ENCODE results near the gene PTH2R.
A peak's percentile ranks its signal among the peaks of the same experiment; 100 is the strongest.
"Not testable (repeated sequence)": the region's sequence is repeated elsewhere in the genome, so short reads cannot be mapped to it uniquely, and the experiment has no call there.

The PTH2R gene

DNA sequence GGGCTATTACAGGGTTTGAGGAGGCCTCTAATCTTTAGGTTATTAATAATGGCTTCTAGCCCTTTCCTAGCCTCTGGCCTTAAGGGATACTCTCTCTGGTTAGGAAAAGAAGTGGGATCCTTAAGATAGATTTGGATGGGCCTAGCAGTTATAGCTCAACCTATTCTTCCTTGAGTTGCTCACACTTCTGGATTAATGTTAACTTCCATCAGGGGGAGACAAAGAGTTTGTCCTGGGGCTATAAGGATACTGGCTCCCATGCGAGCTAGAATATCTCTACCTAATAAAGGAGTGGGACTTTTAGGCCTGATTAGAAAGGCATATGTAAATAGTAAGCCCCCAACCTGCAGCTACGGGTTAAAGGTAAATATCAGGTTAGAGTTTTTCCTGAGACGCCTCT lies 14.3 kb upstream of the PTH2R start:
- no peak for DNase-seq

DNA sequence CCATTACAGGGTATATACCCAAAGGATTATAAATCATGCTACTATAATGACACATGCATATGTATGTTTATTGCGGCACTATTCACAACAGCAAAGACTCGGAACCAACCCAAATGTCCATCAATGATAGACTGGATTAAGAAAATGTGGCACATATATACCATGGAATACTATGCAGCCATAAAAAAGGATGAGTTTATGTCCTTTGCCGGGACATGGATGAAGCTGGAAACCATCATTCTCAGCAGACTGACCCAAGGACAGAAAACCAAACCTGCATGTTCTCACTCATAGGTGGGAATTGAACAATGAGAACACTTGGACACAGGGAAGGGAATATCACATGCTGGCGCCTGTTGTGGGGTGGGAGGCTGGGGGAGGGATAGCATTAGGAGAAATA lies 9.8 kb upstream of the PTH2R start:
- DNase-seq: not testable (repeated sequence)

DNA sequence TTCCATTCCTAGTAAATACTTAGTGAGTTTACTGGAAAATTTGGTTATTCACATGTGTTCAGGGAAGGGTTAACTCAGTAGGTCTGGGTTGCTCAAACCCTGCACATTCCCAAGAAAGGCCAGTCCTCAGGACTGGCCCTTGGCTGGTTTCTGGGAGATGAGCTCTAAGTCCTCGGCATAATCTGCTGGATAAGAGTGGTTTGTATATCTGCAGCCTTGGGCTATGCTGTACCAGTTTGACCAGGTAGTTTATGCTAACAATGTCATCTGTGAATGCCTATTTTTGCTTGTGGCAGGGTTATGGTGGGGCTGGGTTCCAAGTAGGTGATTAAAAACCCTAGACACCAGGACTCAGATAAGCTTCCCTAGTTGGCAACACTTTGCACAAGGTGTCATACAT lies 7.4 kb upstream of the PTH2R start:
- DNase-seq: no peak

GRCh38 chr2:208407667-208408066 lies 1.1 kb downstream of the PTH2R start:
- peak in 1 of 5 donors; percentile 24 for DNase-seq

DNA sequence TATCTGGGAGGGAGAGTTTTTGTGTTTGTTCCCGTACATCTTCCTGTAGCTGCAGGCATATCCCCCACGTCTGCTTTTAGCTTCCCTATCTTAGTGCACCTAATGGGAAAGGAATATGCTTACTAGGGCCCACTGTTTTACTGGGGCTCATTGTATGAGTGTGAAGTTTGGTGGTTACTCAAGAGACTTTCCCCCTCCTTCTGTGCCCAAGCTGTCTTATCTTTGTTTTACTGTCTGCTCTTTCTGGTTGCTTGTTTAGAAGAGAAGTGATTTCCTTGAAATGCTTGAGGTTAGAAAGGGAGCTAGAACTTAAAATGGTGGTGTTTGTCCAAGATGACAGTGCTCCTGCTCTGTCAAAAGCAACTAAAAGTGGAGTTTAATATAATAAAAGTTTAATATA lies 7.3 kb downstream of the PTH2R start:
- peak in 1 of 5 donors; percentile 14 for DNase-seq

DNA sequence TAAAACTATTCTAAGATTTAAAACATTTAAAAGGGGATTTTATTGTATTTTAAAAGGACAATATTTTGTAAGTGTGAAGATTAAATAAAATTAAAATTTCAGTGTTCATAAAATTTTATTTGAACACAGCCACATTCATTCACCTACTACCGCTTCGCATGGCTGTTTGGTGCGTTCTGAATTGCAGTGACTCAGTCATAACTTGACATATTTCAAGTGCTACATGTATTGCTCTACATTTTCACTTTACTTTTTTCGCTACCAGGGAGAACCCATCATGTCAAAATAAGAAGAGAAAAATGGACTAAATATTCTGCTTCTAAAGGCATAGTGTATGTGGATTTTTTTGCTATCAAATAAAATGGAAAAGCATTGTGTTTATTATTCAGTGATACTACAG lies 8.7 kb downstream of the PTH2R start:
- peak in 1 of 5 donors; percentile 47 for DNase-seq

DNA sequence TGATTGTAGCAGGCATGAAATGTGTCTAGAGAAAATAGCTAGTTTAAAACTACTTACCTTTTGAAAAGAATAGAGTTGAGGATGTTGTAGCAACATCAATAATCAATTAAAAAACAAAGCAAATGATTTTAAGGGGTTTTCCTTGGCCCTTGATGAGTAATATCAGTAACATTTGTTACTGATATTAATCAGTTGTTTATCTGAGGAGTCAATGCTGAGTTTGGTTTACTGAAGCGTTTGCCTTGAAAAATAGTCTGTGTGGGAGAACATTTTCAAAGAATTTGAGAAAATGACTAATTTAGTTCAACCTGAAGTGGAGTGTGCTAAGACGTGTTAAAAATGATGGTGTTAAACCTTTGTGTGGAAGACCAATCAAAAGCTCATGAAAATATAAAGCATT lies 9.3 kb downstream of the PTH2R start:
- peak in 1 of 5 donors; percentile 69 for DNase-seq

DNA sequence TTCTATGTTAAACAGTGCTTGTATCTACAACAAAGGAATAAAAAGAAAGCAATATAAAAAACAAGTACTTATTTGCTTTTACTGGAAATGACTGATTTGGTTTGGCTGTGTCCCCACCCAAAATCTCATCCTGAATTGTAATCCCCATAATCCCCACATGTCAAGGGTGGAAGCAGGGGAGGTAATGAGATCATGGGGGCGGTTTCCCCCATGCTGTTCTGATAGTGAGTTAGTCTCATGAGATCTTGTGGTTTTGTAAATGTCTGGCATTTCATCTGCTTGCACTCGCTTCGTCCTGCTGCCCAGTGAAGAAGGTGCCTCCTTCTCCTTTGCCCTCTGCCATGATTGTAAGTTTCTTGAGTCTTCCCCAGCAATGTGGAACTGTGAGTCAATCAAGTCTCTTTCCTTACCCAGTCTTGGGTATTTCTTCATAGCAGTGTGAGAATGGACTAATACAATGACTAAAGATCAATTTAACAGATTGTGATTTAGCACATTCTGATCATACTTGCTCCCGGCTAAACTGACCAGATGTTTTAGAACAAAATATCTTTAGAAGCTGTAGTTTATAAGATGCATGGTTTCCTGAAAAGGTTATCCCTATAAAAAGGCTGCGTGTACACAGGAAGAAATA lies 19.9 kb downstream of the PTH2R start:
- no peak for DNase-seq

DNA sequence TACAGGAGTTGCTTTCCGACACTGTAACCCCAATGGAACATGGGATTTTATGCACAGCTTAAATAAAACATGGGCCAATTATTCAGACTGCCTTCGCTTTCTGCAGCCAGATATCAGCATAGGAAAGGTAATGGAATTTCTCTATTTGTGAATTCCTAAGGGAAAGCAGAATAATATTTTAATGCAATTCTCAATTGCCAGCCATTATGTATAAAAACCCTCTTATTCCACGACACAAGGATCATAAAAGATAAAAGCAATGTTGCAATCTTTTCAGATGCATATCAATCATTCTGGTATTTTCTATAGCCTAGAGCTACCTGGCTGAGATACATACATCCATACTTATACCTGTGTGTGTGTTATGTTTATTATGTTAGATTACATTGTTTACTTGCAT lies 31.2 kb downstream of the PTH2R start:
- DNase-seq: no peak

GRCh38 chr2:208440716-208441115 lies 34.1 kb downstream of the PTH2R start:
- no peak for DNase-seq

DNA sequence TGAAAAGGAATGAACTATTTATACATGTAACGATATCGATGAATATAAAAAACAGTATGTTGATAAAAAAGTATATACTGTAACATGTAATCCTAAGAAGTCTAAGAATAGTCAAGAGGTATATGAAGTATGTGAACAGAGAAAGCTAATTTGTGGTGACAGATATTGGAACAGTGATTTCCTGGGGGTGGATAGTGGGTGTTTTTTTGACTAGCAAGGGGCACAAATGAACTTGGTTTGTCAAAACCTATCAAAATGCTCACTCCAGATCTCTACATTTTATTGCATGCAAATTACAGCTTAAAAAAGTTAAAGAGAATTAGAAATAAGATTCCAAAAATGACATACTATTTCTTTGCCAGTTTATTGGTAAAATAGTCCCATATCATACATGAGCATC lies 35.4 kb downstream of the PTH2R start:
- DNase-seq: no peak

DNA sequence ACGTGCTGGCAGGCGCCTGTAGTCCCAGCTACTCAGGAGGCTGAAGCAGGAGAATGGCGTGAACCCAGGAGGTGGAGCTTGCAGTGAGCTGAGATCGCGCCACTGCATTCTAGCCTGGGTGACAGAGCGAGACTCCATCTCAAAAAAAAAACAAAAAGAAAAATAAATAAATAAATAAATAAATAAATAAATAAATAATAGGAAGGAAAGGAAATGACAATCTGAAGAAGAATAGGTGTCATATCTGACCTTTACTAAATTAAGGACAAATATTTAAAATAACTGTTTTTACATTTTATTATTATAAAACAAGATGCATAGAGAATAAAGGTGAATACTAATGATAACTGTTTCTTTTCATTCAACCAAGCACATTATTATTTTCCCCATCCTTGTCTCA lies 40.9 kb downstream of the PTH2R start:
- not testable (repeated sequence) for DNase-seq

DNA sequence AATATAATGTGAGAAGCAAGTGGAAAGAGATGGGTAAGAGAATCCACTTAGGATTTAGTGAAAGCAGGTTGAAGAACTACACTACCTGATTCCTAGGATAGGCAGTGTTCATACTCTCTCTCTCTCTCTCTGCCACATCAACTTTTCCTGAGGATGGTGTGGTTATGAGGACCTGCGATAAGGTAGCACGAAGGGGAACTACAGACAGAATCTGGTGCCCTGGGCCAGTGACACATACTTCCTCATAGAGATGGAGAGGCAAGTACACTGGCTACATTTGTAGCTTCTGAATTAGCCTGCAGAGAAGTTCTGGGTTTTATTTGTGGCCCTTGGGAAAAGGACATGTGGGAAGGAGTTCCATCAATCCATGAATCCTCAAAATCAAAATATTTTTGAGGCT lies 44.5 kb downstream of the PTH2R start:
- DNase-seq: no peak

GRCh38 chr2:208454861-208455260 lies 48.3 kb downstream of the PTH2R start:
- no peak for DNase-seq

- no peak for DNase-seq
These were observed 57.1 kb downstream of the PTH2R start for GRCh38 chr2:208463721-208464120.

GRCh38 chr2:208464205-208464604 lies 57.6 kb downstream of the PTH2R start:
- no peak for DNase-seq

- DNase-seq: peak in 1 of 5 donors; percentile 10
These were observed 59.7 kb downstream of the PTH2R start for GRCh38 chr2:208466151-208466919.

DNA sequence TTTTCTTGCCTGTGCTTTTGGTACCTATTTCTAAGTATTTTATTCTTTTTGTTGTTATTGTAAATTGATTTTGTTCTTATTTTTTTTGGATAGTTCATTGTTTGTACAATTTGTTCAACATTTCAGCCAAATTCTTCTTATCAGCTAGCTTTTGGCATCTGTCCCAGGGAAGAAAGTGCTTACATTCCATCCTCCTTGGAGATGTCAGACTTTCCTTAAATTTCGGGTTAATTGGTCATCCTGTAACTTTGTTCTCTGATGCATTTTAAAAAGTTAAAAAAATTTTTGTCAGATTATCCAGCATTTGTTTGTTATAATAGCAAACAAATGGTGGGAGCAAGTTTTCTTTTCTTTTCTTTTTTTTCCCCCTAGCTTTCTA lies 60.3 kb downstream of the PTH2R start:
- DNase-seq: no peak

- DNase-seq: no peak
These were observed 61.0 kb downstream of the PTH2R start for GRCh38 chr2:208467564-208467963.

GRCh38 chr2:208477741-208478140 lies 71.1 kb downstream of the PTH2R start:
- no peak for DNase-seq

- DNase-seq: no peak
These were observed 72.8 kb downstream of the PTH2R start for GRCh38 chr2:208479342-208479741.

- DNase-seq: not testable (repeated sequence)
These were observed 75.4 kb downstream of the PTH2R start for GRCh38 chr2:208481945-208482344.

DNA sequence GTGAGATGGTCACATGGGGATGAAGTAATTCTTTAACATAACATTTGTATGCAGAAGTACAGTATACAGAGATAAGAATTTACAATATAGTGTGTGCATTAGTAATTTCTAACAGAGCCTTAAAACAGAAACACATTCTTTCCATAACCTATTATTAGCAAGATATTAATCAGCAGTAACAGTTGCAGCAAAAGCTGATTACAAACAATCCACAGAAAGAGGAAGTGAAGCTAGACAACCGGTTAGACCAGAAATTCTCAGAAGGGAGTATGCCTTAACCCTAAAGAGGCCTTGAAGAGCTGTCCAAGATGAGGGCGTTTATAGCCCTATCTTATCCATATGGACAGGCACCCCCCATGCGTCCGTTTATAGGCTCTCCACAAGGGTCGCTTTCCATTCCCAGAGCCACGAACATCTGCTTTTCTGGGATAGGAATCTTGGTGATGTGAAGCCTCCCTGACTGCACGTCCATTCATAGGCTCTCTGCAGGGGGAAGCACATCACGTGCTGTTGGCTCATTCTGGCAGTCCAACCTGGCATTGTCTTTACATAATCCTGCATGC lies 75.9 kb downstream of the PTH2R start:
- DNase-seq: not testable (repeated sequence)

GRCh38 chr2:208485390-208485789 lies 78.8 kb downstream of the PTH2R start:
- DNase-seq: no peak
